Fibroblast of the aortic adventitia (primary cell): Measurements from ENCODE around the gene CDC25A. TPM values are rescaled to one million over a fixed set of nuclear protein-coding genes. Genes with fewer than 3 reads are reported as not detected.

Source experiments
- DNase-seq: peaks from one replicate; pipeline ENCODE4 v3.0.0-alpha.2; 2010; ENCODE audit warnings: low read depth
- H3K4me3 ChIP-seq: 2 replicates; pipeline ENCODE4 v1.5.1; 2011; ENCODE audit warnings: low read depth, mild to moderate bottlenecking, control low read depth, low read length, moderate library complexity
- total RNA-seq: library from RNA; depleted of rRNA; stranded (reverse); fragments of >200 nt; gene quantifications from 2 replicates; pipeline ENCODE4 v1.2.3, GENCODE V29; 2012; ENCODE audit warnings: low replicate concordance
- TF ChIP-seq, protein P1 (sequence below): IDR thresholded peaks from 2 replicates; pipeline ENCODE4 v1.5.1; 2011; ENCODE audit warnings: mild to moderate bottlenecking, low read length, control low read depth, inconsistent platforms; ENCODE audit not compliant: insufficient read depth

CDC25A gene
- 0.90 and 13.6 TPM in 2 replicates for total RNA-seq

DNA sequence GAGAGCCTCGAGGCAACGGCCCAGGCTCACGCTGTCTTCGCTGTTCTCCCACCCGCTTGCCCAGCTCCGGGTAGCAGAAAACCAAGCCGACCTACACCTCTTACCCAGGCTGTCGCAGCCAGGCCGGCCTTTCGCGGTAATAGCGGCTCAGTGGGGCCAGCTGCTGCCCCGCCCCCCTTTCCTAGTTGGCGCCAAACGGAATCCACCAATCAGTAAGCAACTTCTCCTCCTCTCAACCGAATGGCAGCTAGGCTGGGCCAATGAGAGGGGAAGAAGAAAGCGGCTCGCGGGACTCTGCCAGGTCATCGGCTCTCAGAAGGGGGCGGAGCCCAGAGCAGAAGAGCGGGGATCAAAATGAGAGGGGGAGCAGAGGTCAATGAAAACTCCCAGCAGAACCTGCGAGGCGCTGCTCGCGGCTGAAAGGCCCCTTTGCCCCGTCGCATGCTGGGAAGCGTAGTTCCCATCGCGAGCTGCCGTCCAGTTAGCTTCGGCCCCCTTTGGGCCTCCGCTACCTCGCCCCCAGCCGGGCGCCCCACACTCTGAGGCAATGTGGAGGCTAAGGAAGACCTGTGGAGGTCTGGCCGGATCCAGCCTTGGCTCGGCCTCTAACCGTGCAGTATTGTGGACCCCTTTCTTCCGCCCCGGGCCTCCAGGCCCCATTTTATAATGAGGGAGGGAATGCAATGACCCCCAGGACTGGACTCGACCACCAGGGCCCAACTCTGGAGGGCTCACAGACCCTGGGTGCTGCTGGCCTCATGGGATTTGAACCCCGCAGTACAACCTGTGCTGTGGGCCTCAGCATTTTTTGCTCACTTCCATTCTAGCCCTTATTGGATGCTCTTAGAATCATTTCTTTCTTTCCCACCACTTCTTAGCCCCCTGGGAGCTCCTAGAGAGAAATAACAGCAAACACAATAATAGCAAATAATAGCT lies at the start of gene CDC25A:
CDC25A (minus strand) TSS at position 152 of the 936 bp plus-strand sequence. CDS start 470 bp downstream, outside the sequence.
- peak within 1 kb of the TSS; percentile 84 for H3K4me3 ChIP-seq

DNA sequence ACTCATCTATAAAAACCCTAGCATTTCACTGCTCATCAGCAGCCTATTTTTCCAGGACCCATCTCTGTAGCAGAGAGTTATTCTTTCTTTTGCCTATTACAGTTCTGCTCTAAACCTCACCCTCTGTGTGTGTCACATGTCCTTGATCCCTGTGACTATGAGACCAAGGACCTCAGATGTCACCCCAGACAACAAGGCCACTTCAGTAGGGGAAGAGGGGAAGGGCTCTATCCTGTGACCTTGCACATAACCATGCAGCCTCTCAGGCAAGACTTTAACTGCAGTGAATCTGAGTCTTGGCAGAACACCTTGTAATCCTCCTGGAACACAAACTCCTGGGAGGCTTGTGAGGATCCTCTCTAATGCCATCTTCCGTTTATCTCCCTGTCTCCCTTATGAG lies 48.3 kb upstream of the CDC25A start:
- no peak for DNase-seq
- no peak overlapping the region for H3K4me3 ChIP-seq
- TF ChIP-seq, protein P1, sequence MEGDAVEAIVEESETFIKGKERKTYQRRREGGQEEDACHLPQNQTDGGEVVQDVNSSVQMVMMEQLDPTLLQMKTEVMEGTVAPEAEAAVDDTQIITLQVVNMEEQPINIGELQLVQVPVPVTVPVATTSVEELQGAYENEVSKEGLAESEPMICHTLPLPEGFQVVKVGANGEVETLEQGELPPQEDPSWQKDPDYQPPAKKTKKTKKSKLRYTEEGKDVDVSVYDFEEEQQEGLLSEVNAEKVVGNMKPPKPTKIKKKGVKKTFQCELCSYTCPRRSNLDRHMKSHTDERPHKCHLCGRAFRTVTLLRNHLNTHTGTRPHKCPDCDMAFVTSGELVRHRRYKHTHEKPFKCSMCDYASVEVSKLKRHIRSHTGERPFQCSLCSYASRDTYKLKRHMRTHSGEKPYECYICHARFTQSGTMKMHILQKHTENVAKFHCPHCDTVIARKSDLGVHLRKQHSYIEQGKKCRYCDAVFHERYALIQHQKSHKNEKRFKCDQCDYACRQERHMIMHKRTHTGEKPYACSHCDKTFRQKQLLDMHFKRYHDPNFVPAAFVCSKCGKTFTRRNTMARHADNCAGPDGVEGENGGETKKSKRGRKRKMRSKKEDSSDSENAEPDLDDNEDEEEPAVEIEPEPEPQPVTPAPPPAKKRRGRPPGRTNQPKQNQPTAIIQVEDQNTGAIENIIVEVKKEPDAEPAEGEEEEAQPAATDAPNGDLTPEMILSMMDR: no peak

More for the DNA sequence above, at the start of gene CDC25A:
- TF ChIP-seq, protein P1: no peak
- peak; percentile 98 for DNase-seq

DNA sequence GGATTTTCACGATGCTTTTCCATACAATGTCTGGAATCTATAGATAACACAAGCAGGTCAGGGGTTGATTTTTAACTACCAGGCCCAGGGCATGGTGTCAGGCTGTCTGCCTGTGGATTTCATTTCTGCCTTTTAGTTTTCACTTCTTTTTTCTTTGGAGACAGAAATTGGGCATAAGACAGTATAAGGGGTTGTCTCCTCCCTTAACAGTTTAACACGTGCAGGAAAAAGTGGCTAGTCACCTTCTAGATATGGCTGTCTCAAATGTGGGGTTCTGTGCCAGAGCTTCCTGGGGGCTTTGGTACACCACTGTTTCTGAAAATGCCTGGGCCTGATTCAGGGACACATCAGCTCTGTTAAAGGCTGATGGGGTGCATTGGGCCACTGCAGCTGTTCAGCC lies 45.3 kb upstream of the CDC25A start:
- no peak for DNase-seq
- TF ChIP-seq, protein P1: no peak
- no peak overlapping the region for H3K4me3 ChIP-seq

DNA sequence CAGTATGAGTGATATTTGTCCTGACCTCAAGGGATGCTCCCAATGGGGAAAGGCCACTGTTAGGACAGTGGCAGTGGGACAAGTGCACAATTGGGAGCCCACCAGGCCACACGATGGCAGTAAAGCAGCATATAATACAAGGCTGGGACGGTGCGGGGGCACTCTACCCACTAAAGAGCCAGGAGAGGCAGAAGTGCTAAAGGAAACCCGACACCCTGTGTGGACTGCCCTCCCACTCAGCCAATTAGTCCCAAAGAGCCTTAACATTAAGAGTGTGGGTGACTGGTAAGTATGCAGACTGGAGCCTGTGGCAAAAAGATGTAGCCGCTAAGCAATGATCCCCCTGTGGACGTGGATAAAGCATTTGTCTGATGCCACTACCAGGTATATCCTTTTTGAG lies 44.5 kb upstream of the CDC25A start:
- peak; percentile 68 for DNase-seq
- H3K4me3 ChIP-seq: no peak overlapping the region
- TF ChIP-seq, protein P1: peak; percentile 63

DNA sequence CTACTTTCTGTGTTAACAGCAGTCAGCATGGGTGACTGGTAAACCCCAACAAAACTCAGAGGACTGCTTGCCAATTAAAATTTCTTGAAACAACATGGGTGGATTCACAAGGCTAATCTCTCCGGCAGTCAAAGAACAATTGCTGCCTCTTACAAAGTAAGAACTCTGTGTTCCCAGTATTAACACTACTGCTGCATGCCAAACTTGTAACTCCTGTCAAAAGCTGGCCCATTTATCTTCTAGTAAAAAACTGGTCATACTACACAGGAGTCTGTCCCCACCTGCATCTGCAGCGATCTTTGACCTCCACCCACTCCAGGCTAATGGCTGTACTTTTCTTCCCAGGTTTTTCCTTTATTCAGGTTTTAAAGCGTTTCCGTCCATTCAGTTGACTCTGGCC lies 44.0 kb upstream of the CDC25A start:
- H3K4me3 ChIP-seq: no peak overlapping the region
- DNase-seq: peak; percentile 45
- TF ChIP-seq, protein P1: no peak

DNA sequence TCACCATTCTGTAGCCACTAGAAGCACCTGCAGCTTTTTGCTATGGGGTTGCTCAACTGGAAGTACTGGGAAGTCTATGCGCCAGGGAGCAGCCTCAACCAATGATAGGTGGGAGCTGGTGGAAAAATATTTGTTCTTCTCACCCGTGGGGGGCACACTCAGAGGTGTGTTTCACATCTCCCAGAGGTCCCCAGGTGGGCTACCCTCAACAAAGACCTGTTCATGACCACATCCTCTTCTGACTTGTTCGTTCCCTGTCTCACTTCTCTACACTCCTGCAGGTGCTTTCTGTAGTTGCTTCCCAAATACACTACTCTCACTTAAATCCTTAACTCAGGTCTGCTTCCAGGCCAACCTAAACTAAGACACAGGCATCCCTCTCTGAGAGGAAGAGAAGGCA lies 38.7 kb upstream of the CDC25A start:
- no peak overlapping the region for H3K4me3 ChIP-seq
- TF ChIP-seq, protein P1: no peak
- DNase-seq: no peak
